ENCODE measurements around the gene CLIP2.

DNA sequence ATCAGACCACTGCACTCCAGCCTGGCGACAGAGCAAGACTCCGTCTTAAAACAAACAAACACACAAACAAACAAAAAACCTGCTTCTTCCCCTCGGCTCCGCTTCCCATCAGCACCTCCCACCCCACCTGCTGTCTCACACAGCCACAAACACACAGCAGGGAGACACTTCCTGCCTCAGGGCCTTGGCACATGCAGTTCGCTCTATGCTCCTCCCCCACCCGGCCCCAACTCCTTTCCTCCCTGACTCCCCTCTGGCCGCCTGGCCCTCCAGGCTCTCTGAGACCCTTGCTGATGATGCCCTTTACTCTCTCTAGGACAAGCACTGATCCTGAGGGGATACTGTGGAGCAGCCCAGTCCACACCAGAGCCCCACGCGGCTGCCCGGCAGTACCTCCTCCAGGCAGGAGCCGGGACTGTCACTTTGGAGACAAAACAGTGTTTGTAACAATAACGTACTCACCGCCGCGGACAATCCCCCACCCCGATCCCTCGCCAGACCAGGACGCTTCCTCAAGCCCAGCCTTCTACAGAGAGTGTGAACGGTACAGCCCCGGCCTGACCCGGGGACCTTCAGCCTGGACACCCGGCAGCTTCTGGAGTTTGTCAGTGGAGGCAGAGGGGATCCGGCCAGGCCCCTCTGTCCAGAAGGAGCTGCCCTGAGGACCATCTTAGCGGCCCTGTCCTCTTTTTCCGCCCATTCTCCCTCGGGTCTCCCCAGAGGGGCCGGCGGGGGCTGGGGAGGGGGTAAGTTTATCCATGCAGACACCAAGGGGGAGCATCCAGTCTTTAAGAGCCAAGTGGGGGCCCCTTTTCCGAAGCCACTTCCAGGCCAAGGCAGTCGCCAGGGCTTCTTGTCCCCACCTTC is 114.5 kb downstream of the CLIP2 start:
- TF ChIP-seq, protein P1, sequence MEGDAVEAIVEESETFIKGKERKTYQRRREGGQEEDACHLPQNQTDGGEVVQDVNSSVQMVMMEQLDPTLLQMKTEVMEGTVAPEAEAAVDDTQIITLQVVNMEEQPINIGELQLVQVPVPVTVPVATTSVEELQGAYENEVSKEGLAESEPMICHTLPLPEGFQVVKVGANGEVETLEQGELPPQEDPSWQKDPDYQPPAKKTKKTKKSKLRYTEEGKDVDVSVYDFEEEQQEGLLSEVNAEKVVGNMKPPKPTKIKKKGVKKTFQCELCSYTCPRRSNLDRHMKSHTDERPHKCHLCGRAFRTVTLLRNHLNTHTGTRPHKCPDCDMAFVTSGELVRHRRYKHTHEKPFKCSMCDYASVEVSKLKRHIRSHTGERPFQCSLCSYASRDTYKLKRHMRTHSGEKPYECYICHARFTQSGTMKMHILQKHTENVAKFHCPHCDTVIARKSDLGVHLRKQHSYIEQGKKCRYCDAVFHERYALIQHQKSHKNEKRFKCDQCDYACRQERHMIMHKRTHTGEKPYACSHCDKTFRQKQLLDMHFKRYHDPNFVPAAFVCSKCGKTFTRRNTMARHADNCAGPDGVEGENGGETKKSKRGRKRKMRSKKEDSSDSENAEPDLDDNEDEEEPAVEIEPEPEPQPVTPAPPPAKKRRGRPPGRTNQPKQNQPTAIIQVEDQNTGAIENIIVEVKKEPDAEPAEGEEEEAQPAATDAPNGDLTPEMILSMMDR (conservative IDR thresholded peaks at IDR 0.05; ENCODE audit: low read depth, low read length): 0 out of 2 replicates have a peak, but pooled peaks have one; percentile 9
- no peak for TF ChIP-seq EZH2 (IDR thresholded peaks at IDR 0.05; ENCODE audit: borderline replicate concordance, low read depth, low read length, poor library complexity, severe bottlenecking)

Data from A673 (cell line).